ENCODE data around the gene UNC5C.

The UNC5C gene

GRCh38 chr4:95217197-95217596 lies 331.6 kb downstream of the UNC5C start:
- DNase-seq (ENCODE audit: extremely low spot score): no peak
- CTCF ChIA-PET: no interaction called here
- TF ChIP-seq PKNOX1 (IDR thresholded peaks at IDR 0.05) (peak; percentile 88), ZNF384 (IDR thresholded peaks at IDR 0.05) (no peak), L3MBTL2 (conservative IDR thresholded peaks at IDR 0.05) (no peak), LEF1 (IDR thresholded peaks at IDR 0.05; ENCODE audit: borderline replicate concordance) (no peak)
- POLR2A ChIA-PET: no interaction called here

- POLR2A ChIA-PET: no interaction called here
- CTCF ChIA-PET: no interaction called here
- TF ChIP-seq L3MBTL2 (conservative IDR thresholded peaks at IDR 0.05) (no peak), ZNF384 (IDR thresholded peaks at IDR 0.05) (no peak), FOXK2 (IDR thresholded peaks at IDR 0.05) (no peak), CTBP1 (IDR thresholded peaks at IDR 0.05; ENCODE audit: borderline replicate concordance) (no peak), LEF1 (IDR thresholded peaks at IDR 0.05; ENCODE audit: borderline replicate concordance) (no peak), NFRKB (IDR thresholded peaks at IDR 0.05) (no peak), PKNOX1 (IDR thresholded peaks at IDR 0.05) (no peak), FOXM1 (IDR thresholded peaks at IDR 0.05; ENCODE audit: borderline replicate concordance) (no peak), FOXA1 (IDR thresholded peaks at IDR 0.05) (no peak), SUZ12 (IDR thresholded peaks at IDR 0.05) (no peak), TARDBP (IDR thresholded peaks at IDR 0.05) (no peak), HDGF (IDR thresholded peaks at IDR 0.05; ENCODE audit: borderline replicate concordance) (no peak)
- DNase-seq (ENCODE audit: extremely low spot score): no peak
Observed at GRCh38 chr4:95216636-95217035, 332.1 kb downstream of the UNC5C start.

- no peak for DNase-seq (ENCODE audit: extremely low spot score)
- TF ChIP-seq CTBP1 (IDR thresholded peaks at IDR 0.05; ENCODE audit: borderline replicate concordance): no peak
- TF ChIP-seq ELF4 (IDR thresholded peaks at IDR 0.05): no peak
- TF ChIP-seq FOXA1 (IDR thresholded peaks at IDR 0.05): no peak
- TF ChIP-seq PKNOX1 (IDR thresholded peaks at IDR 0.05): no peak
- TF ChIP-seq TARDBP (IDR thresholded peaks at IDR 0.05): no peak
- no peak for TF ChIP-seq BHLHE40 (IDR thresholded peaks at IDR 0.05; ENCODE audit: borderline replicate concordance)
- no peak for TF ChIP-seq FOXM1 (IDR thresholded peaks at IDR 0.05; ENCODE audit: borderline replicate concordance)
- TF ChIP-seq SP1 (IDR thresholded peaks at IDR 0.05): no peak
- no peak for TF ChIP-seq HDGF (IDR thresholded peaks at IDR 0.05; ENCODE audit: borderline replicate concordance)
- TF ChIP-seq ARNT (IDR thresholded peaks at IDR 0.05): no peak
- no peak for TF ChIP-seq NFRKB (IDR thresholded peaks at IDR 0.05)
- TF ChIP-seq FOXK2 (IDR thresholded peaks at IDR 0.05): no peak
- no peak for TF ChIP-seq L3MBTL2 (conservative IDR thresholded peaks at IDR 0.05)
- no peak for TF ChIP-seq LEF1 (IDR thresholded peaks at IDR 0.05; ENCODE audit: borderline replicate concordance)
- no peak for TF ChIP-seq ZNF384 (IDR thresholded peaks at IDR 0.05)
- no peak for TF ChIP-seq SUZ12 (IDR thresholded peaks at IDR 0.05)
- CTCF ChIA-PET: no interaction called here
- POLR2A ChIA-PET: no interaction called here
Observed at GRCh38 chr4:95215991-95216605, 332.7 kb downstream of the UNC5C start.

GRCh38 chr4:95215043-95215442 lies 333.7 kb downstream of the UNC5C start:
- no peak for DNase-seq (ENCODE audit: extremely low spot score)
- POLR2A ChIA-PET: no interaction called here
- no peak for TF ChIP-seq CTBP1 (IDR thresholded peaks at IDR 0.05; ENCODE audit: borderline replicate concordance)
- CTCF ChIA-PET: no interaction called here

- TF ChIP-seq NFRKB (IDR thresholded peaks at IDR 0.05): no peak
- TF ChIP-seq BHLHE40 (IDR thresholded peaks at IDR 0.05; ENCODE audit: borderline replicate concordance): no peak
- TF ChIP-seq FOXK2 (IDR thresholded peaks at IDR 0.05): no peak
- no peak for TF ChIP-seq ARNT (IDR thresholded peaks at IDR 0.05)
- no peak for TF ChIP-seq FOXA1 (IDR thresholded peaks at IDR 0.05)
- no peak for TF ChIP-seq CTBP1 (IDR thresholded peaks at IDR 0.05; ENCODE audit: borderline replicate concordance)
- TF ChIP-seq TARDBP (IDR thresholded peaks at IDR 0.05): no peak
- TF ChIP-seq HDGF (IDR thresholded peaks at IDR 0.05; ENCODE audit: borderline replicate concordance): no peak
- TF ChIP-seq ELF4 (IDR thresholded peaks at IDR 0.05): no peak
- TF ChIP-seq LEF1 (IDR thresholded peaks at IDR 0.05; ENCODE audit: borderline replicate concordance): no peak
- POLR2A ChIA-PET: no interaction called here
- DNase-seq (ENCODE audit: extremely low spot score): no peak
- CTCF ChIA-PET: interaction anchor here (1.2 kb wide), 1 partner anchor 9 kb away, joined by 6 read pairs; no protein-coding TSS in a partner anchor
Observed at GRCh38 chr4:95214408-95214807, 334.4 kb downstream of the UNC5C start.

- ChIA-PET POLR2A (no interaction called here), CTCF (no interaction called here)
- no peak for DNase-seq (ENCODE audit: extremely low spot score)
- TF ChIP-seq CTBP1 (IDR thresholded peaks at IDR 0.05; ENCODE audit: borderline replicate concordance): no peak
- TF ChIP-seq ZNF384 (IDR thresholded peaks at IDR 0.05): no peak
- TF ChIP-seq ARNT (IDR thresholded peaks at IDR 0.05): no peak
- TF ChIP-seq FOXM1 (IDR thresholded peaks at IDR 0.05; ENCODE audit: borderline replicate concordance): no peak
- TF ChIP-seq HDGF (IDR thresholded peaks at IDR 0.05; ENCODE audit: borderline replicate concordance): no peak
- no peak for TF ChIP-seq LEF1 (IDR thresholded peaks at IDR 0.05; ENCODE audit: borderline replicate concordance)
- no peak for TF ChIP-seq SUZ12 (IDR thresholded peaks at IDR 0.05)
- TF ChIP-seq NFRKB (IDR thresholded peaks at IDR 0.05): no peak
- no peak for TF ChIP-seq SP1 (IDR thresholded peaks at IDR 0.05)
- no peak for TF ChIP-seq TARDBP (IDR thresholded peaks at IDR 0.05)
- TF ChIP-seq FOXA1 (IDR thresholded peaks at IDR 0.05): no peak
- TF ChIP-seq PKNOX1 (IDR thresholded peaks at IDR 0.05): no peak
- TF ChIP-seq BHLHE40 (IDR thresholded peaks at IDR 0.05; ENCODE audit: borderline replicate concordance): no peak
- no peak for TF ChIP-seq L3MBTL2 (conservative IDR thresholded peaks at IDR 0.05)
Observed at GRCh38 chr4:95213366-95213765, 335.4 kb downstream of the UNC5C start.

Measured in HEK293T (cell line).